Activated T-helper 1 cell treated with Interleukin-2 at 50 U/mL for 16 hours (primary cell): ENCODE measurements around the gene NEMP1.
A peak's percentile ranks its signal among the peaks of the same experiment; 100 is the strongest.
"Not testable (repeated sequence)": the region's sequence is repeated elsewhere in the genome, so short reads cannot be mapped to it uniquely, and the experiment has no call there.

Source experiments
- DNase-seq: peaks from one replicate; pipeline ENCODE4 v3.0.0-alpha.2; 2020; ENCODE audit warnings: low read depth

The NEMP1 gene

DNA sequence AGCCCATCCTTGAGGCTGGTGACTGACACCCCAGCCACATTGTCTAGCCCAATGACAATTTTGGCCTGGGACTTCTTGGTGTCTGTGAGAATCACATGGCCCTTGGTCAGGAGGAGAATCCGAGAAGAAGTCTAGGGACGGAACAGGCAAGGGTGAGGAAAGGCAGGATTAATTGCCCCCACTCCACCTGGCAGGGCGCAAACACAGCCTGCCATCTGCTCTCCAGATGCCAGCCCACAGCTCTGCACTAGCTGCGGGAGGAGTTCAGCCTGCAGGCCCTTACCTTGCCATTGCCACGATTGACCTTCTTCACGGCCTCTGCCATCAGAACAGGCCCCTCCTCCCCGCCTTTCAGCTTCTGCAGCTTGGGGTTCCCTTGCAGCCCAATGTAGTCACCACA lies 49.1 kb downstream of the NEMP1 start:
- DNase-seq = no peak

DNA sequence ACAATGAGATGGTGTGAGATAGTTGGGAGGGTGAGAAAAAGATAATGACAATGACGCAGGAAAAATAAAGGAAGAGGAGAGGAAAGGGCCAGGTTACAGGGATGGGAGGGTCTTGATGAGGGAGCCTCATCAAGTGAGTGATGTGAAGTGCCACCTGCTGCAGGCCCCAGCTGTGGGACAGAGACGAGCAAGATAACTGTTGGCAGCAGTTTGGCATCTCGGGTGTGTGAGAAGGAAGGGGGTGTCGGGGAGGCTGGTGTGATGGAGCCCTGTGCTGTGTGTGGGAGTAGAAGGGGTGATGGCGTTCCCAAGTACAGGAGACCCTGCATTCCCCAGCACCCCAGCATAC lies 50.8 kb downstream of the NEMP1 start:
- DNase-seq = no peak

DNA sequence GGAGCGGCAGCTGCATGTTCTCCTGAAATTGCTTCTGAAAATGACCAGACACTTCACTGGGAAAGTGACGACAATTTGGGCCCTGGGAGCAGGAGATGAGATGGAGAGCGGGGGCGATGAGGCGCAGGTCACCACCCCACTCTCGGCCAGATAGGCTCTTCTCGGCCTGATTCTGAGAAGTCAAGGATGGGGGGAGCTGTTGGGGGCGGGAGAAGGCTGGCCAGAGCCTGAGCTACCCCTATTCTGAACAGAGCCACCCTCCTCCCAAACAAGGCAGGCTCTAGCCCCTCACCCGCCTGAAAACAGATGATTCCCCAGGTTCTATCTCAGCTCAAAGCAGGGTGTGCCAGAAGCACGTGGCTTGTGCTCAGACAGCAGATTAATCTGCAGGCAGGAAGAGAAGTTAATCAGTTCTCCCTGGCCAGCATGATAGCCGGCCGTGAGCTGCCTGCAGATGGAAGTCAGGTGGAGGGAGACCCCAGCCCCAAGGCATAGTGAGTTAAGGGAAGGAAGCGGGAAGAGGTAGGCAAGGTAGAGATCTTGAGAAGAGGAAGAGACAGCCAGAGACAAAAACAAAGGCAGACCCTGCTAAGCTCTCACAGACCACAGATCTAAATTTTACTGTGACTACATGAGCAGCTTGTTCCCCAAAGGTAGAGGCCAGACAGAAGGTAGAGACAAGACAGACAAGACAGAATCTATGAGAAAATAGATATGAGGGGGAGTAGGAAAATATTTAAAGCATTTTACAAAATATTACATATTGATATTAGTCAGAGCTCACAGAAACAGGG lies 51.4 kb downstream of the NEMP1 start:
- DNase-seq = no peak

DNA sequence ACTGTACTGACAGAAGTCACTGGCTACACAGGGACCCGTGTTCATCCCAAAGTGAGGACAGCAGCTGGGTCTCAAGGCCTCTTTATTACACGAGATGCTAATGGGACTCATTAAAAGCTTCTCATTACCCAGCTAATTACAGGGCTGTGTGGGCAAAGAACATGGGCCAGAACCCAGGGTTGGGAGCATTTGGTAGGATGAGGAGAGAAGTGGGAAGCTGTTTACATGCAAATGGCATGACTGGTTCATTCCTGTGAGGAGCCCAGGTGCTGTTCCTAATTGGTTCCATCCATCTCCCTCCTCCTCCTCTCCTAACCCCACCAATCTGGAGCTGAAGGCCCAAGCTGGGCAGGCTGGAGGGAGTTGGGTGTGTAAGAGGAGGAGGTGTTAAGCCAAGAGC lies 53.4 kb downstream of the NEMP1 start:
- DNase-seq = no peak

- not testable (repeated sequence) for DNase-seq
Measured at GRCh38 chr12:57022324-57022723, 56.3 kb downstream of the NEMP1 start.

- no peak for DNase-seq
Measured at GRCh38 chr12:57019983-57020719, 58.4 kb downstream of the NEMP1 start.

- no peak for DNase-seq
Measured at GRCh38 chr12:57018906-57019305, 59.7 kb downstream of the NEMP1 start.

- not testable (repeated sequence) for DNase-seq
Measured at GRCh38 chr12:57018353-57018752, 60.2 kb downstream of the NEMP1 start.

GRCh38 chr12:57016348-57016747 lies 62.2 kb downstream of the NEMP1 start, which contains the start of gene TAC3:
Gene TAC3, minus strand, starts transcription at chr12:57016529. Its CDS starts 732 bp downstream, at chr12:57015797.
- DNase-seq = no peak

- no peak for DNase-seq
Measured at GRCh38 chr12:57012600-57013465, 65.8 kb downstream of the NEMP1 start.

- no peak for DNase-seq
Measured at GRCh38 chr12:57011438-57012424, 66.9 kb downstream of the NEMP1 start.

DNA sequence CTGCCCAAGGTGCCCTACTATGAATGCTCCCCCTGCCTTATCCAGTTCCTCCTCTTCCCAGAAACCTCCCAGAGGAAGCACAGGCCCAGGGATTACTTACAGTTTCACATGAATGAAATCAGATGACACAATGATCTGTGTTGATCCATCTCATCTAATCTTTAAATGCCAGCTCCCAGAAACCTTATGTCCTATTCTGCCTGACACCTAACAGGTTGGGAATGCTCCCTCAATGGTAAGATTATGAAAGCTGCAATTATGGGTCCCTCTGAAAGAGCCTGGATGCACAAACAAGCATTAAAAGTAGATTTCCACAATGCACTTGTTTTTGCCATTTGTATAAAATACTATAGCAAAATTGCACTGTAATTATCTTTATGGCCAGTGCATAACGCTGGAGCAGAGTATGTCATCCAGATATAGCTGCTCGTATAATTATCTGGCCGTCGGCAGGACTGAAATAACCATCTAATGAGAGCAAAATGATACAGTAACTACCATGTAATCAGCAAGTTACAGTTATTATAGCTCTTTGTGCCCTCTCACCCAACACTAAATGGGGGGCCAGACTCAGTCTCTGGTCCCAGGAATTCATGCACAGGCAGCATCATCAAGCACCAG lies 67.9 kb downstream of the NEMP1 start:
- no peak for DNase-seq

- no peak for DNase-seq
Measured at GRCh38 chr12:57009949-57010626, 68.5 kb downstream of the NEMP1 start.

GRCh38 chr12:57008178-57008577 lies 70.4 kb downstream of the NEMP1 start:
- DNase-seq = no peak

- DNase-seq = no peak
Measured at GRCh38 chr12:57006809-57007475, 71.6 kb downstream of the NEMP1 start.

DNA sequence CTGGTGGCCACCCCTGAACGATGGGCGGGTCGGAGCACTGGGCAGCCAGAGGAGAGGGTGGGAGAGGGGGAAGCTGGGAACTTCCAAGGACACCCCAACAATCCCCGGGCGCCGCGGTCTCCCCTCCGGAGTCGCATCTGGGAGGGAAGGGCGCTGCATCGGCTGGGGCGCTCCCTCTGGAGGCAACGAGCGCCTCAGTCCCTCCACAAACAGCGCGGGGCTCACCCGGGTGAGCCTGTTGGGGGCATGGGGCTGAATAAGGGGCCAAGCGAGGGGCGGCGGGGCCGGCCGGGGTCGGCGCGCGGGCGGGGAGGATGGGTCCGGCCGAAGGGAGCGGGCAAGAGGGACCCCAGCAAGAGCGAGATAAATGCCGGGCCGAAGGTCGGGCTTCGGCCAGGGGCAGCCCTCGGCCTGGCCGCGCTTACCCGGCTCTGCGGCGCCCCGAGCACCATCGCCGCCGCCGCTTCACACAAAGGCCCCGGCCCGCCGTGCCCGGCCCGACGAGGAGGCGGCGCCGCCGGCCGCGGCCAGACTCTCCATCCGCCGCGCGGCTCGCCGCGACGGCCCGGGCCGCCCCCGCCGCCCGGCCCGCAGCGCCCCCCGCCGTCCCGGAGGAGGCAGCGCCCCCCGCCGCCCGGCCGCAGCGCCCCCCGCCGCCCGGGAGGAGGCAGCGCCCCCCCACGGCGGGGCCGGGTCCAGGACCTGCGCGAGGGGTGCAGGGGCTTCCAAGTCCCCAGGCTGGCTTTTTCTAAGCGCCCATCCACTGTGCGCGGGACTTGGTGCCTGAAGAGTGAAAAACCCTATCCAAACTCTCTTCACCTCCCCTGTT lies 72.4 kb downstream of the NEMP1 start, which contains the start of gene ZBTB39:
TSS of gene ZBTB39 (minus strand) at position 567 of the 829 bp plus-strand sequence. CDS start 1,629 bp downstream, outside the sequence.
- peak; percentile 67 for DNase-seq
